Measurements from ENCODE around the gene EFL1.

Gene EFL1

DNA sequence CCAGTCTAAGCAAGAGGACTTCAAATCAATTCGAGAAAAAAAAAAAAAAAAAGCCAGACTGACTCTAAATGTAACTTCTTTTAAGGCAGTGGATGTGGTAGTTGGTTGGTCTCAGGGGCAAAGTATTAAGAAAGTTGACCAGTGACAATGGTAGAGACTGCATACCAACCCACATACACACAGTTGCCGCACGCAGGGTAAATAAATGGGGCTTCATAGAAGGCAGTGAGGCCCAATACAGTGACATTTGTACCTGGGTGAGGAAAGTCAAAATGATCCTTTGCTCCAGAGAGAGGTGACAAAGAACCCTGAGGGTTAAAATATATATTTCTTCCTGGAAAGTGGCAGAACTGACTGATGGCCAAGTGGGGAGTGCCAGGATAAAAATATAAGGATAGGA lies 116.0 kb downstream of the EFL1 start:
- DNase-seq, result no peak

DNA sequence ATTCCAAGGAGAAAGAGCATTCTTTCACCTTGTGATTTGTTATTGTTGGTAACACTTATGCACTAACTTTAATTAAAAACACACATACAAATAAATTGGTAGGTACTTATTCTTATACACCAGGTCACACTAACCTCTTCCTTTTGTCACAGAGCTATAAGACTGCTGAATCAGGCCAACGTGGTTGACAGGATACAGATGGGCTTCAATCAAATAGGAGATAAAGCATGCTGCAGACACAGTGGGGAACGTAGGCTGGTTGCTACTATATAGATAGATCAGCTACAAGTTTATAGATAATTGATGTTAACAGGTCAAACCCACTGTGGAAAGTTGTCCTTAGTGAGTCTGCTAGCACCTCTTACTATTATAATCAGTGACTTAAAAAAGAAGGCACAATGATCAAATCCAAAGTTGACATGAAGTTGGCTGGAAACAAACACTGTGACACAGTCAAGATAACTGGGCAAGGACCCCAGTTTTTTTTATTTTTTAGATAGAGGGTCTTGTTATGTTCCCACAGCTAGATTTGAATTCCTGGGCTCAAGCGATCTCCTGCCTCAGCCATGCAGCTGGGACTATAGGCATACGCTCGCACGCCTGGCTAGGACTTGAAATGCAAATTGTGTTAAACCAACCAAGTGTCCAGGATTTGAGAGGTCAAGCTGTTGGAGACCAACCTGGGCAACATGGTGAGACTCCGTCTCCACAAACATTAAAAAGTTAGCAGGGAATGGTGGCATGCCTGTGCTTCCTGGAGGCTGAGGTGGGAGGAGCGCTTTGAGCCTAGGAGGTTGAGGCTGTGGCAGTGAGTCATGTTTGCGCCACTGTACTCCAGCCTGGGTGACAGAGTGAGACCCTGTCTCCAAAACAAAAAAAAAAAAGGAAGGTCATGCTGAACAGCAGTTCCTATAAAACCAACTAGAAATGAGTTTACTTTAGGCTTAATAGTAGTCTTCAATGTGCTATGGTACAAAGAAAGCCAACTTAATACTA lies 118.8 kb downstream of the EFL1 start:
- no peak for DNase-seq

DNA sequence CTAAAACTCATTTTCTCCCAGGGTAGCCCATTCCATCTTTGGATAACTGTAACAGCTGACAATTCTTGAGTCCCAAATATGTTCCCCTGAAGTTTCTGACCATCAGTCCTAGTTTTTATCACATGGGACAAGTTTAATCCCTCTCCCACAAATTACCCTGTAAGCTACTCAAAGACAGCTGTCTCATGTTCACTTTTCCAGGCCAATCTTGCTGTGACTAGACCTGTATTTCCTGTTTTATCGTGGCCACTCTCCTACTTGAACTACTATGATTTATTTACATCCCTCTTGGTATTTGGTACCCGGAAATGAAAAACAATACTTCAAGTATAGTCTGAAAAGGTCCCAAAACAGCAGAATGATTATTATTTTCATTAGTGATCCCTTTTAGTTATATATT lies 121.6 kb downstream of the EFL1 start:
- DNase-seq, result no peak

DNA sequence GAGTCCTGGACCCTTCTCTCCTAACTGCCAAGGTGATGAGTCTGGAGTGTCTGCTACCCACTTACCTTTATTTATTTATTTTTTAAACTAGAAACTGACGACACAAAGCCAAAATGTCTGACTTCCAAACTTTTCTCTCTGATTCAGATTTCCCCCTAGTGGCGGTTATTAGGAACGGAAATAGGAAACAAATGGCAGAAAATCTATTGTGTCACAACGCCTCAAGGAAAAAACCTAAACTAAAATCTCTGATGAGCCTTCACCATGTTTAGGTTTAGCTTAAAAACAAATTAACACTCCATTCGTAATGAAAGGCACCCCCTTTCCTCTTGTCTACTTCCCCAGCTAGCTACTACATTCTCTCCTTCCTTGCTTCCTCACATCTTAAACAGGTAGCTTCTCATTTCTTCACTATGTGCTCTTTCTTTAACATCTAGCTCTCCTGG lies 122.7 kb downstream of the EFL1 start:
- DNase-seq, result no peak

DNA sequence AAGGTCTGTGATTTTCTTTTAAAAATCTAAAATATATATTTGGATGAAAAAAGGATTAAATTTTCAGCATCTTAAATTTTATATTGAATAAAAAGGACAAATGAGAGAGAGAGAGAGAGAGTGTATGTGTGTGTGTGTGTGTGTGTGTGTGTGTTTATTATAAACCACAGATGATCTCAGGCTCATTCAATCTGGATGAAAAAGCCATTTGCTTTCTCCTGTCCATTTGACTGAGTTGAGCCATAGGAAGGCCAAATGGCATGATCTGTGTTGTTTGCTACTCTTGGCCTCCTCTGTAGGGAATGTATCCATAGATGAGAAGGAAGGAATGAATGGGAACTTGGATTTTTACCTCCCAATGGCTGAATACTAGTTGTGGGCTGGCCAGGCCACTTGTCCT lies 124.2 kb downstream of the EFL1 start:
- no peak for DNase-seq

DNA sequence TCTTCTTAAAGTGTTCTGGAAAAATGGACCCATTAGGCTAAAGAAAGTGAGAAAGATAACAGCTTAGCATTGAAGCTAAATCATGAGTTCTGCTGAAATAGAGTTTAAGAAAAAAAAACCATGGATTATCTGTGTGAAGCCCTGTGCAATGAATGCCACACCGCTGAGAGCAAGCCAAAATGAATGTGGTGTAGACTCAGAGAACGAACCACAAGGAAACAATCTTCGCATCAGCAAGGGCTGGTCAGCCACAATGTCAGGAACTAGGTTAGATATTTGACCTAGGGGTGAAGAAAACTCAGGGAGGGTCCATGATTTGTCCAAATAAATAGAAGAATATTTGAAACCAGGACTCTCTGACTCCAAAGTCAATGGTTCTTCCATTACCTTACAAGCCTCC lies 125.3 kb downstream of the EFL1 start:
- no peak for DNase-seq

- DNase-seq, result no peak
These were observed 126.4 kb downstream of the EFL1 start for GRCh38 chr15:82136120-82136519.

GRCh38 chr15:82135638-82136037 lies 126.9 kb downstream of the EFL1 start:
- DNase-seq, result no peak

DNA sequence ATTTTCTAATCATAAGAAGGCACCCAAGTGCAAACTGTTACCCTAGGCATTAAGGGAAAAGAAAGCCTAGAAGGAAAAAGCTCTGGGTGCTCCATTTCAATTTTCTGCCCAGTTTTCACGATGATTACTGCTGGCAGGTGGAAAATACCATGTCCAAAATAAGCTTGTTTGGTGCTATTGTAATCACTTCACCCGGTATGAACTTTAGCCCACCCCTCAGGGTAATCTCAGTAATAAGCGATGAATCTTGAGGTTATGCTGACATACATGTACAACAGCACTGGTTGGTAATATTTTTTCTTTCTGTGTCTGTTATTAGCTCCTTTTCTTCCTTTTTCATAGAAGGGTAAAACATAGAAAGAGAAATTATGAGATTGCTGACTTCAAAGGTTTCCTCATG lies 128.1 kb downstream of the EFL1 start:
- no peak for DNase-seq

- no peak for DNase-seq
These were observed 129.3 kb downstream of the EFL1 start for GRCh38 chr15:82133251-82133650.

GRCh38 chr15:82132742-82133141 lies 129.8 kb downstream of the EFL1 start:
- no peak for DNase-seq

GRCh38 chr15:82132096-82132495 lies 130.4 kb downstream of the EFL1 start:
- DNase-seq, result no peak

DNA sequence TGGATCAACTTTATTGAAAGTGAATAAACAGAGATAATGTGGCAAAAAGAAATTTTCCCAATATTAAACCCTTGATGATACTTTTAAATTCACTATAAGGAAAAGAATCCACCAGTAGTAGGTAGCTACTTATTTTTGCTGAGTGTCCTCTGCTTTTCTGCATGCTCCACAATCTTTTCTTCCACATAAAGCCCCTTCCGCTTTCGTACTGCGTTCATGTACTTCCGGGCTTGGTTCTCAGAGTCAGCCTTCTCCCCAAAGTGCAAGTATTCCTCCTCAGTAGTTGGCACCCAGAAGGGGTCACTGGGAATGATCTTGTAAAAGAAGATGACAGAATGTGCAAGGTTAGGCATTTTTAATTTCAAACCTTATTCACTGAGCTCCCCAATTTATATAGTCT lies 132.3 kb downstream of the EFL1 start:
- no peak for DNase-seq

DNA sequence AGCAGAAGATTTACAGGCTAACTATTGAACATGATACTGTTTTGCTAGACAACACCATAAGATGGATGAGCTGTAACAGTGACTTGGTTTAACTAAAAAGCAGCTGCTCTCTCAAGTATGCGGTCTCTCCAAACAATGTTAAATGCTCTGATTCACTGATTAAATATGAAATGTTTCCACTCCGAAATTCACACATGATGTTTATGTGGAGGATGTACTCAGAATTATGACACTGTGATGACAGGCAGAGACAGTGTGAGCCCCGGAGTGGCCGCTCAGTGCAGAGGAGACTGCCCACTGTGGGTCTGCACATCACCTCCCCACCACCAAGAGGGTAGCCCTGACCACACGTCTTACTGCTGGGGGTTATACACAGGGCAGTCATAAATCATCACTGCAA lies 132.8 kb downstream of the EFL1 start:
- no peak for DNase-seq

GRCh38 chr15:82129149-82129692 lies 133.3 kb downstream of the EFL1 start:
- no peak for DNase-seq

DNA sequence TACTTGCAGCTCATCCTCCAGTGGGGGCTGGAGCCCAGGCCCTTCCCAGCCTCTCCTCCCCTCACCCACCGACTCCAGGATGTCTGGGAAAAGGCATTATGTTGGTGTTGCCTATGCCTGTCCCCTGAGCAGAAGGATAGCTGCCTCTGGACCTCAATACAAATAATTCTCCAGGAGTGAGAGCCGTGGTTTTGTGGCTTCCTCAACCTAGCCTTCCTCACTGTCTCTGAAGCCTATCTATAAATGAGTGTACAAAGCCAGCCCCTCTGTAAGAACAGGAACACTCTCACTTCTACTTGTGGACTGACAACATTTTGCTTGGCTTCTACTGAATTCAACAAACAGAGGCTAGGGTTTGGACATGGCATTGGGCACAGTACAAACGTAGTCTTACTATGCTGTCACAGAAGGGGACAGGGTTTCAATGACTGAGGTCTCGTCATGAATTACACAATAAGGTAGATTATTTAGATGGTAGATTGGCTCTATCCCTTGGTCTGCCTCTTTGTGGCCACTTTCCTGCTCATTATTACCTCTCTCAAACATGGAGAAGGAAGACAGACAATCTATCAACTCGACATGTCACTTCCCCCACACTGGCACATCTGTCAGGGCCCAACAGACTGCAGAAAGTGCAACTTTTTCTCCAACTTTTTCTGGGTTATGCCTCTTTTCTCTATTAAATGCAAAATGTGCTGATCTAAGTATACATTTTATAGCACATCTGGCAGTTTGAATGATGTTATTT lies 134.0 kb downstream of the EFL1 start:
- DNase-seq, result peak; percentile 78

DNA sequence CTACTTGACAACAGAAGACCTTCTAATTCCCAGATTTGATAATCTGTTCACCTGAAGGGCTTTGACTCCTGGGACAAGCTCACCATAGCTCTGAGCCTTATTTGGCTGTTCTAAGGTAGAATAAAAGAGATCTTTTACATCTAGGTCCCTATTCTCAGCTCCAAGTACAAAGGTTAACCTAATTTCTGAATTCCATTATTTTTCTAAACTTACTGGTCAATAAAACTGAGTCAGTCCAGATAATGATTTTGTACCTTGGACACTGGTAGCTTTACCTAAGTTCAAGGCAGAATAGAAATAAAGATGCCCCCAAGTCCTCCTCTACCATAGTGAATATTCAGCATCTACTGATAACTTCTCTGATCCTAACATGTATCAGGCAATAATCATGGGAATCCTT lies 135.0 kb downstream of the EFL1 start:
- no peak for DNase-seq

DNA sequence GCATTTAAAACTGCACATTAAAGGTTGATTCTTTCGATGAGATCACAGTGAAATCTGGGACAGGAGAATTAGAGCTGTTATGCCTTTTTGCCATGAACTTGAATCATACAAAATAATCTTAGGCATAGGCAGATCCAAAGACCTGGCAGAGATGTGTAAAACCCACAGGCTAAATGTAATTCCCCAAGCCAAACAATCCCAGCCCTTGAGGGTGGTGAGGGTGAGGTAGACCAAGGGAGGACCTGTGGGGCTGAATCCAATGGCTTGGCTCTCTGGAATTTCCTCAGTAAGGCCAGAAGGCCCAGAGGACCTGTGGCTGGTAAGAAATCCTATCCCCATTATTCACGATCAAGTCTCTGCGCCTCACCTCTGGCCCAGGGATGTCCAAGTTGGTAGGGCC lies 136.2 kb downstream of the EFL1 start:
- DNase-seq, result no peak

DNA sequence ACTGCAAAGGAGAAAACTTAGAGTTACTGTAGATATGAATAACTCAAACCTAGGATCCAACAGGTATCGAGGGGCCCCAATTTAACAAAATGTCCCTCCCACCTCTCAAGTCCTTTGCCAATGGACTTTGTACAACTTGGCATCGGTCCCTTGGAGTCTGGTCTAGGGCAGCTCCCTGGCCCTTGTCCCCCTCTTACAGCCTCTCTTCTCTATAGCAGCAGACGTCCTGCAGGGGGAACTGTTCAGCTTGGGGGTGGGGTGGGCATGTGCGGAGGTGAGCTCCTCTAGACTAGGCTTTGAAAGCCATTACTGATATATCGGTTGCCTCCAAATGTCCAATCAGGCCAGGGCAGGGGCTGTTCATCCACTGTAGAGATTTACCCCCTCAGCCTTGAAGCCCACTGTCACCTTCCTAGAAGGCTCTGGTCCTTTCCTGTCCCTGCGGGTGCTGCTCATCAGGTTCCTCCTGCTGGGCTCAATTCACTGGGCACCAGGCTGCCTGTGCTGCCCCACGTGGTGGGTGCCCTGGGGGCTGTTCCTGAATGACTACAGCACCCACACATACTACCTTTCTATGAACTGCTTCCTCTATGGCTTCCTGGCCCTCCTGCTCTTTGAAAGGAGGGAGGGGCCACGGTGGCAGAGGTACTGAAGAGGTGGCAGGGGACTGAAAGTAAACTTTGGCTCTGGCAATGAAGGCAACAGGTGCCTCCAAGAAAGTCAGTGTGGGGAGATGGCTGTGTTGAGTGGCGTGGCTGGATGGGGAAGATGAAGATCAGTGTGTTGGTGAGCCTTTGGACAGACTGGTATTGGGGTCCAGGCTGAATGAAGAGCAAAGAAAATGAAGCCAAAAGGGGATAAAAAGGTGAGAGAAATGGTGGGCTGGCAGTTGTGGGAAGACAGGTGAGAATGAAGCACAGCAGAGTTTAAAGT lies 137.9 kb downstream of the EFL1 start:
- DNase-seq, result no peak

GRCh38 chr15:82122746-82123400 lies 139.7 kb downstream of the EFL1 start:
- DNase-seq, result peak; percentile 90

DNA sequence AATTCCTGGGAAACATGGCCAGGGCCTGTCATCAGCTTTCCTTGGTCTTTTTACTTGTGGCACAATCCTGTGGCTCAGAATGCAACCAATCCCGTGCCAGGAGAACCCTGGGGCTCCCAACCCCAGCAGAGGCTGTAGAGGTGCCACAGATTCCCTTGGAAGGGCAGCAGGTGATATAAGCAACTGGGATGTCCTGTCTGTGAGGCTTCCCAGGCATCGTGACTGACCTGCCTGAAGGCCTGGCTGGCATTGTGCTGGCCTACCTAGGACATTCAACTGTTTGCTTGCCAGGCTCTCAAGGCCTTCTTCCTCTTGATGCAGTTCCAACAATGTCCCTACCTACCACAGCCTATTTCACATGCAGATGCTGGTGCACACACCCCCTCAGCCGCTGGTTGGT lies 144.5 kb downstream of the EFL1 start:
- no peak for DNase-seq

GRCh38 chr15:82117296-82117695 lies 145.2 kb downstream of the EFL1 start:
- DNase-seq, result no peak

All from islet precursor cell (in vitro differentiated cells).